Activated naive CD8-positive, alpha-beta T cell treated with anti-CD3 and anti-CD28 coated beads, Interleukin-2, amount 50 U/mL, for 24 hours (primary cell): ENCODE measurements around the gene RNF166.

Source experiments
- ATAC-seq: fragments of 150-1000 bp; cut with Tn5 transposase; one replicate; pipeline ENCODE4 v1.10.0; 2021
- DNase-seq: peaks from one replicate; pipeline ENCODE4 v3.0.0; 2021
- H3K27ac Mint-ChIP-seq: one replicate; pipeline ENCODE4 v1.8.0; 2021; ENCODE audit warnings: mild to moderate bottlenecking, mixed read lengths
- H3K27me3 Mint-ChIP-seq: one replicate; pipeline ENCODE4 v1.8.0; 2021; ENCODE audit warnings: mixed read lengths
- H3K36me3 Mint-ChIP-seq: one replicate; pipeline ENCODE4 v1.8.0; 2021; ENCODE audit warnings: low read depth, mixed read lengths
- H3K4me1 Mint-ChIP-seq: one replicate; pipeline ENCODE4 v1.8.0; 2021; ENCODE audit warnings: mixed read lengths
- H3K4me3 Mint-ChIP-seq: one replicate; pipeline ENCODE4 v1.8.0; 2021; ENCODE audit warnings: mild to moderate bottlenecking, moderate library complexity, mixed read lengths
- H3K9me3 Mint-ChIP-seq: one replicate; pipeline ENCODE4 v1.8.0; 2021; ENCODE audit warnings: mixed read lengths

Gene RNF166

GRCh38 chr16:88649195-88649923, 56.8 kb downstream of the RNF166 start:
- H3K4me1 Mint-ChIP-seq, result peaks cover 25% of the 10 kb centered on the region
- no peaks in the 10 kb centered on the region for H3K9me3 Mint-ChIP-seq
- no peaks in the 10 kb centered on the region for H3K27me3 Mint-ChIP-seq
- H3K36me3 Mint-ChIP-seq, result peaks cover 4% of the 10 kb centered on the region
- H3K27ac Mint-ChIP-seq, result peak overlapping the region; percentile 70
- peak overlapping the region; percentile 87 for H3K4me3 Mint-ChIP-seq
- no peak for DNase-seq
- no peak for ATAC-seq

- peaks cover 25% of the 10 kb centered on the region for H3K4me1 Mint-ChIP-seq
- no peak overlapping the region for H3K27ac Mint-ChIP-seq
- peaks cover 10% of the 10 kb centered on the region for H3K36me3 Mint-ChIP-seq
- ATAC-seq (no peak), DNase-seq (no peak)
- no peaks in the 10 kb centered on the region for H3K27me3 Mint-ChIP-seq
- no peaks in the 10 kb centered on the region for H3K9me3 Mint-ChIP-seq
- no peak overlapping the region for H3K4me3 Mint-ChIP-seq
These were observed 58.8 kb downstream of the RNF166 start for GRCh38 chr16:88647178-88648070.
